Mesenteric fat pad (tissue), 1 donor: ENCODE data around the gene MYH7B. TPM values are rescaled to one million over a fixed set of nuclear protein-coding genes. Genes with fewer than 3 reads are reported as not detected.

Experiments used
- DNase-seq: peaks from one replicate; pipeline ENCODE4 v3.0.0-alpha.2; 2020; ENCODE audit warnings: low spot score
- total RNA-seq: library from RNA; stranded (reverse); fragmentation: NEBNext Ultra II Directional; extraction: Animal tissue kit (Norgen Biotek cat#: 25700); gene quantifications from one replicate; pipeline ENCODE4 v1.2.1, GENCODE V29; 2021
- donor health status: DM: yes; HTN: yes; CAD: no.

MYH7B gene
- total RNA-seq, 1 donor from 2014 or later: 0.06 TPM

- no peak for DNase-seq
These were observed 18.6 kb downstream of the MYH7B start for GRCh38 chr20:34974246-34974645.

DNA sequence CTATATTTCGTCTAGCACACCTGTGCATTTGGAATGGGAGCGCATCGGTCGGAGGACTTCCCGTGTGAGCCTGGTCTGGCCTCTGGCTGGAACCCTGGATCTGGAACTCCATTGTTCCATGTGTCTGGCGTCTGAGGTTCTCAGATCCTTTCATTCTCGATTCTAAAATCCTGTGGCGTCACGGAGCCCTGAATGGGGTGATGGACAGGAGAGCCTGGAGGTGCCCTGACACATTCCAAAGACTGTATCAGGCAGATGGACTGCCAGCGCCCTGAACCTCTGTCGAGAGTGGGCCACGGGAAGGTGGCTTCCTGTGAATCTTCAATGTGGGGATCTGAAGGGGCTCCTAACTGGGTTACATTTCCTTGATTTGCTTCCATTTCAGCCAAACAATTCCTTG lies 20.6 kb downstream of the MYH7B start:
- DNase-seq: no peak

DNA sequence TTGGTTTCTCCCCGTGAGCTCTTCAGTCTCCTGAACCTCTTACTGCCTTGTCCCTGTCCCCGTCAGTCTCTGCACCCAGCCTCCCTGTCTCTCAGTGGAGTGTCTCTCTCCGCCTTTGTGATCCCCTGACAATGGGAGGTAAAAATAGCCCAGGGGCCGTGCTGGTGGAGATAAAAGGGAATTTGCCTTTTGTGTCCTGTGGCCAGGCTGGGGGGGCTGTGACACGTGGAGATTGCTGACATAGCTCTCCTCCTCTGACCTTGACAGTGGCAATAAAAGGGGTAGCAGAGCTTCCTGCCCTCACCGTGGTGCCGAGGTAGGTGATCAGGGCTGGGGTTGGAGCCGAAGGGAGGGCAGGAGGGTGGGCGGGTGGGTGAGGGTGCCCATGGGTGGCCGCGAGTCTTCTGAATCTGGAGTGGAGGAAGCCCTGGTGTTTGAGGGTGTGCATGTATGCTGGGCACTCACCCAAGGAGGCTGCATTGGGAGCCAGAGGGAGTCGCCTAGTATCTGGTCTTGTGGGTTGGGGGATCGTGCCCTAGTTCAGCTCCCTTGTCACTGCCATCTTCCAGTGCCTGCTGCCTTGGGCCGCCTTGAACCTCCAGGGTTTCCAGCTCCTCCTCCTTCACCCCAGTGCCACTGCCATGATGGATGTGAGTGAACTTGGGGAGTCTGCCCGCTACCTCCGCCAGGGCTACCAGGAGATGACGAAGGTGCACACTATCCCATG lies 21.9 kb downstream of the MYH7B start:
- DNase-seq: no peak

- DNase-seq: no peak
These were observed 22.6 kb downstream of the MYH7B start for GRCh38 chr20:34978092-34978744.

DNA sequence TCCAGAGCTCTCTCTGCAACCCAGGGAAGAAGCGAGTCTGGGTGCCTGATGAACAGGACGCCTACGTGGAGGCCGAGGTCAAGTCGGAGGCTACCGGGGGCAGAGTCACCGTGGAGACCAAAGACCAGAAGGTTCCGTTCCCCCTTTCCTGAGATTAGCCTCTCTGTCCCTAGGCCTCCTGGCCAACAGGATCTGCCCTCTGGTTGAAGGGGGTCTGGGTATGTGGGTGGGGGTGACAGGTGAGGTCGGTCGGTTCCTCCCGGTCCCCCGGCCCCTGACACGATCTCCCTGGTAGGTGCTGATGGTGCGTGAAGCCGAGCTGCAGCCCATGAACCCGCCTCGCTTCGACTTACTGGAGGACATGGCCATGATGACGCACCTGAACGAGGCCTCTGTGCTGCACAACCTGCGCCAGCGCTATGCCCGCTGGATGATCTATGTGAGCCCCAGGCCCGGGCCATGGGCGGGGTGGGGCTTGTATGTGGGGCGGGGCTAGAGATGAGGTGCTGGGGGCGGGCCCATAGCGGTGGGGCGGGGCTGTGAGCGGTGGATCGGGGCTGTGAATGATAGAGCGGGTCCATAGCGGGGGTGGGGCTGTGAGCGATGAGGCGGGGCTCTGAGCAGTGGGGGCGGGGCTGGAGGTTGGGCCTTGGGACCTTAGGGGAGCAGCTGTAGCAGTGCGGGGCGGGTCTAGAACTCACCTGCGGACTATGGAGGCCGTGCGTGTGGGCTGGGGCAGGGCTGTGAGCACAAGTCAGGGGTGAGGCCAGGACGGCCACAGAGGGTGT lies 23.9 kb downstream of the MYH7B start:
- no peak for DNase-seq

- DNase-seq: no peak
These were observed 25.0 kb downstream of the MYH7B start for GRCh38 chr20:34980543-34981233.

DNA sequence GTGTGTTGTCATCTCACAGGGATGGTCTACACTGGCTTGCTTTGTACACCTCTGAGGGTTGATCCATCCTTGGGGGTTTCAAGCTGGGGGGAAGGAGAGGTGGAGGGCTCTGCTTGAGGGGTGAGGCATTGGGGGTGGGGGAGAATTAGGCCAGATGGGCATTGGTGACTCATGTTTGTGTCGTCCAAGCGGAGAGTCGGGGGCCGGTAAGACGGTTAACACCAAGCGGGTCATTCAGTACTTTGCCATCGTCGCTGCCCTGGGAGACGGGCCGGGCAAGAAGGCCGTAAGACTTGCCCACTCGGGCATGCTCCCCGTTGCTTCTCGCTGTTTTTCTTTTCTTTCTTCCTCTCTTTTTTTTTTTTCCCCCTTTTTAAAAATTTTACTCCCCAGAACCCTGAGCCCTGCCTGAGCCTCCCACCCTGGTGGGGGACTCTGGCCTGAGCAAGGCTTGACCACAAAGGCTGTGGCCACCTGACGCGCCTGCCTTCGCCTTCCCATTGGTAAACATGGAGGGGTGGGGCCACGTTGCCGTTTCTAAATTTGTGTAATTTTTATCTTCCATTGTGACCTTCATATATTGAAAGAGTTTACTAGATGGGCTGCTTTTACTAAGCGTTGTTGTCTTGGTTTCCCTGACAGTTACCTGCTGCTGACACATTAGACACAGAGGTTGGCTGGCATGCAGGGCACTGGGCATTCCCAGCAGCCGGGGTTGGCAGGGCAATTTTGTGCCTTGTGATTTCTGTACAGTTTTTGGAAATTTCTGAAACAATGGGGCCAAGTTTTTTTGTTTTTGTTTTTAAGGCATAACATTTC lies 26.8 kb downstream of the MYH7B start:
- no peak for DNase-seq

- DNase-seq: no peak
These were observed 27.6 kb downstream of the MYH7B start for GRCh38 chr20:34983089-34983820.

DNA sequence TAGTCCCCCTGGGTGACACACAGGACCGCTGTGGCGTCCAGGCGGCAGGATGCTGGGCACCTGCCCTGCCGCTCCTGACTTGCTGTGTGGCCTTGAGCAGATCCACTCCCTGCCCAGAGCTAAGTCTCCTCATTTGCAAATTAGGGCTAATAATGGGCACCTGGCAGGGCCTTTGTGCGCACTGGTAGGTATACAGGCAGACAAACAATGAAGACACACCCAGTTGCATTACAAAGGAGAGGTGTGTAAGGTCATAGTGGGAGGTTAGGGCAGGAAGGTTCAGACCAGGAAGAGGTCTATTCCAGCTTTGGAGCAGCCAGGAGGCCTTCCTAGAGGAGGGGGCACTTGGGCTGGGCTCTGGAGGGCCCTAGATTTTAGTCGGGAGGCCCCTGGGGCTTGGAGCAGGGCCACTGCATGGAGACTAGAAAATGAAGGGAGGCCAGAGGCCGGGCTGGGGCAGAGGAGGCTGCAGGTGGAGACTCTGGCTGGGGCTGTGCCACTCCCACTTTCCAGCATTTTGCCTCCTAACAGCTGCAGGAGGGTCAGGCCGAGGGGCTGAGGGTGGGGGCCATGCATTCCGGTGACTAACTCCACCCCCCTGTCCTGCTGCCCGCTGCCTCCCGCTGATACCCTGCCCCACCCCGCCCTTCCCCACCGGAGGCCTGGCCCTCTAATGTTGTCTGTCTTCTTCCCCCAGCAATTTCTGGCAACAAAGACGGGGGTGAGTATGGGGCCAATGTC lies 28.5 kb downstream of the MYH7B start:
- DNase-seq: no peak

- DNase-seq: no peak
These were observed 29.1 kb downstream of the MYH7B start for GRCh38 chr20:34984756-34985261.

DNA sequence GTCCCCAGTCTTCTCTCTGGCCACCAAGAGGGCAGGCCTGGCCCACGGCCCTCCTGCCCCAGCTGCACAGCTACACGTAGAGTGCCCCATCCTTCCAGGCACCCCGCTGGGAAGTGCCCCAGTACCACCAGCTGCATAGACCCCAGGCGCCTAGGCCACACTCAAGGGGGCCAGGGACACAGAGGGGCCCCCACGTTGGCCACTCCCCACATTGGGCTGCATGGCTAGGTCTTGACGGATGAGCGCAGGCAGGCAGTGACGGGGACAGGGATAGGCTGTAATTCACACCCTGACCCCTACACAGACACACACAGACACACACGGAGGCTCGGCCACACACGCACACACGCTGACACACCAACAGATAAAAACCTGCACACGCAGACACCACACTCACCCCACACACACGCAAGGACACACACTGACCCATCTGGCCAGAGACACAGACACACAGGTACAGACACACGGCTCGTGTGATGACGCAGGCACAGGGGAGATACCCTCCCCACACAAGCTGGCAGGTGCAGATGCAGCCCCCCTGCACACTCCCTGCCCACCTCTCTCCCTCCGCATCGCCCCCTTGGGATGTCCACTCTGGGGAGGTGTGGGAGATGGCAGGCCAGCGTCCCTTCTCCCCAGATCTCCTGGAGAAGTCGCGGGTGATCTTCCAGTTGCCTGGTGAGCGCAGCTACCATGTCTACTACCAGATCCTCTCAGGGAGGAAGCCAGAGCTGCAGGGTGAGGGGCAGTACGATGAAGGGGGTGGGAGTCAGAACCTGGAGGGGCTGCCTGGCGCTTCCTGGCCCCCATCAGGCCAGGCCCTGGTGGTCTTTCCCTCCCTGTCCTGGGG lies 30.0 kb downstream of the MYH7B start:
- no peak for DNase-seq

DNA sequence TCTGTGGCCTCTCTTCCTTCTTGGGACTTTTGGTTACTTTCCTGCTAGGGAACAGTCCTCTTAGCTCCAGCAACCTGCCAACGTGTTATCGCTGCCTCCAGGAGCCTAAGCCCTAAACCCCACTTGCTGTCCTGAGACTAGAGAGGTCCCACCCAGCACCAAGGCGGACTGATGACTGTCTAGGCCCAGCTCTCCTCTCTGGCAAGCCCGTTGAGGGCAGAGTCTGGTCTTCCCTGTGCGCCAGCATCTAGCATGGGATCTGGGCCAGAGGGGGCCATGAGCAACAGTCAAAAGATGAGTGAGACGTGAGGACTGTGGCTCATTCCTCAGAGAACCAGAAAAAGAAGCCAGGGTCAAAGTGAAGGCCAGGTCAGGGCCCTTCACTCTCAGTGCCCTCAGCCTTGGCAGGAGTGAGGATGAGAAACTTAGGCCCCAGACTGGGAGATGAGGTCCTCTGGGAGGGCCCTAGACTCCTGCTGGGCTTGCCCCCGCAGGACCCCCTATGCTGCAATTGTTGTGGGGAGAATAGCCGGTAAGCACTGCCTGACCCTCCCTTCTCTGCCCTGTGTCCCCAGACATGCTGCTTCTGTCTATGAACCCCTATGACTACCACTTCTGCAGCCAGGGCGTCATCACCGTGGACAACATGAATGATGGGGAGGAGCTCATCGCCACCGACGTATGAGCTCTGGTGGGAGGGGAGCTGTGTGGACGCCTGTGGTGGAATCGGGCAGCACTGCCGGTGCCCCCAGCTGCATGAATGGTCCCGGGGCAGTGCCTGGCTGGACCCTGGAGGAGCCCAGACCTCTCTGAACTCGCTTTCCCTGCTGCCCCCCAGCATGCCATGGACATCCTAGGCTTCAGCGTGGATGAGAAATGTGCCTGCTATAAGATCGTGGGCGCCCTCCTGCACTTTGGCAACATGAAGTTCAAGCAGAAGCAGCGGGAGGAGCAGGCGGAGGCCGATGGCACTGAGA lies 30.9 kb downstream of the MYH7B start:
- no peak for DNase-seq

- DNase-seq: no peak
These were observed 31.9 kb downstream of the MYH7B start for GRCh38 chr20:34987288-34988190.

DNA sequence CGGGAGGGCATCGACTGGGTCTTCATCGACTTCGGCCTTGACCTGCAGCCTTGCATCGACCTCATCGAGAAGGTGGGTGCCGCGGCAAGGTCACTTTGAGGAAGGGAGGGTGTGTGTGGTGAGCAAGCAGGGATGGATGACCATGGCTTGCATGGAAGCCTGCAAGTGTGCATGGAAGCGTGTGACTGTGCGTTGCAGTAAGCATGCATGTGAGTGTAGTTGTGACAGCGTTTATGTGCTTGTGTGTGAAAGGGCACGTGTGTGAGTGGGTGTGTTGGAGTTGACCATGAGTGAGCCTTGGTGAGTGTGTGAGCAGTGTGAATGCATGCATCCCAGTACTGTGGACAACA lies 32.5 kb downstream of the MYH7B start:
- DNase-seq: no peak

DNA sequence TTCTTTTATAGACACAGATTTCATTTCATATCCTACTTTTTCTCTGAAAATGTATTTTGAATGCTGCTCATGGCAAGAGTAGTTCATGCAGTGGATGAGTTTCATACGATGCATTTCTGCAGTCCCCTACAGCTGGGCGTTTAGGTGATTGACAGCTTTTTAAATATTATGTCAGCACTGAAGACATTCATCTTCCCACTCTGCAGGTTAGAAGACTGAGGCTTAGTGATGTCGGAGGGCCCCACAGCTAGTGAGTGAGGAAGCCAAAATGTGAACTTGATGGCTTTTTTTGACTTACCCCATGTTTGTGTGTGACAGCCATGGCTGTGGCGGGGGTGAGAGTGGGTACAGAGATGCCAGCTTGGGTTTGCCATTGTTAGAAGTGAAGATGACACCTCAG lies 33.5 kb downstream of the MYH7B start:
- no peak for DNase-seq

DNA sequence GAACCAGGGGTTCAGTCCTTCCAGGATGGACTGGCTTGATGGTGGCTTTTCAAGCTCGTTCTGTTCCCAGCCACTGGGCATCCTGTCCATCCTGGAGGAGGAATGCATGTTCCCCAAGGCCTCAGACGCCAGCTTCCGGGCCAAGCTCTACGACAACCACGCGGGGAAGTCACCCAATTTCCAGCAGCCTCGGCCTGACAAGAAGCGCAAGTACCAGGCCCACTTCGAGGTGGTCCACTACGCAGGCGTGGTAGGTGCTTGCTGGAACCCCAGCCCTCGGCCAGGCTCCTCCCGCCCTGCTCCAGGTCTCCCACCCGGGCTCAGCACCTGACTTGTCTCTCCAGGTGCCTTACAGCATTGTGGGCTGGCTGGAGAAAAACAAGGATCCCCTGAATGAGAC lies 34.0 kb downstream of the MYH7B start:
- DNase-seq: no peak
